ENCODE data around the gene HGD. TPM values are rescaled to one million over a fixed set of nuclear protein-coding genes. Genes with fewer than 3 reads are reported as not detected.

HGD gene
- total RNA-seq, 1 experiment from 2014 or later, result 0.33 TPM

DNA sequence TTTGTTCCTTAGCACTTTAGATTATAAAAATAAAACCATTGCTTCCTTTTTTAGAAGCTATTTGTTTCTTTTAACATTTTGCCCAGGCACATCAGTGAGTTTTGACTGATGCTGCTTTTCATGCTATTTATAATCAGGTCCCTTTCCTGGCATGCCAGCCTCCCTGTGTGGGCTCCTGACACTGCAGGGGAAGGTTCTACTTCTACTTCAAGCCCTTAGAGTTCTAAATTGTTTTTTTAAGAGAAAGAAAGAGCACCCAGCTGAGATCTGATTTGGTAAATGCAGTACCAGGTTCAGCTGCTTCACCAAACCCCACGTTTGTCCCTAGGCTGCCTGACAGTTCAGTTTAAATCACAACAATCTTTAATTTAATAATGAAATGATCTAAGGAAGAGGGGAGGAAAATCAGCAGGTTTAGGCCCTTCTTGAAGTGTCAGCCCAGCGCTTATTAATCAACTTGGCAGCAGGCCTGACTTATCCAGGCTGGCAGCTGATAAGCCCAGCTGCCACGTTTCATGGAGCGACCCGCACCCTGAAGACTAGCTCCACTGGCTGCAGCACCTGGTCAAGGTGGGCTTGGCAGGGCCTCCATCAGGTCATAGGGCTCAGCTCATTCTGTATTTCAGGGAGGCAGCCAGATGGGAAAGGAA, 29.0 kb downstream of the HGD start:
- Mint-ChIP-seq H3K27ac (no peak overlapping the region), H3K27me3 (ENCODE audit: low read depth) (no peaks in the 10 kb centered on the region), H3K4me3 (no peak overlapping the region), H3K9me3 (peaks cover 6 to 9% of the 10 kb centered on the region in 2 experiments), H3K4me1 (peaks cover 3 to 4% of the 10 kb centered on the region in 2 experiments), H3K36me3 (ENCODE audit: insufficient read depth in 1 of 3, low read depth in 3 of 3) (peaks cover 2 to 11% (median 6%) of the 10 kb centered on the region in 3 experiments; a peak in 5 of 7 replicates)
- H3K9me3 ChIP-seq (ENCODE audit: control insufficient read depth, low read depth, low read length), result peaks cover 1% of the 10 kb centered on the region
- TF ChIP-seq, protein P1, sequence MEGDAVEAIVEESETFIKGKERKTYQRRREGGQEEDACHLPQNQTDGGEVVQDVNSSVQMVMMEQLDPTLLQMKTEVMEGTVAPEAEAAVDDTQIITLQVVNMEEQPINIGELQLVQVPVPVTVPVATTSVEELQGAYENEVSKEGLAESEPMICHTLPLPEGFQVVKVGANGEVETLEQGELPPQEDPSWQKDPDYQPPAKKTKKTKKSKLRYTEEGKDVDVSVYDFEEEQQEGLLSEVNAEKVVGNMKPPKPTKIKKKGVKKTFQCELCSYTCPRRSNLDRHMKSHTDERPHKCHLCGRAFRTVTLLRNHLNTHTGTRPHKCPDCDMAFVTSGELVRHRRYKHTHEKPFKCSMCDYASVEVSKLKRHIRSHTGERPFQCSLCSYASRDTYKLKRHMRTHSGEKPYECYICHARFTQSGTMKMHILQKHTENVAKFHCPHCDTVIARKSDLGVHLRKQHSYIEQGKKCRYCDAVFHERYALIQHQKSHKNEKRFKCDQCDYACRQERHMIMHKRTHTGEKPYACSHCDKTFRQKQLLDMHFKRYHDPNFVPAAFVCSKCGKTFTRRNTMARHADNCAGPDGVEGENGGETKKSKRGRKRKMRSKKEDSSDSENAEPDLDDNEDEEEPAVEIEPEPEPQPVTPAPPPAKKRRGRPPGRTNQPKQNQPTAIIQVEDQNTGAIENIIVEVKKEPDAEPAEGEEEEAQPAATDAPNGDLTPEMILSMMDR (conservative IDR thresholded peaks at IDR 0.05), result no peak
- H2AK5ac ChIP-seq (ENCODE audit: insufficient read length, low read length), result no peak overlapping the region
- no peak overlapping the region for H3K56ac ChIP-seq (ENCODE audit: insufficient read length, low read depth, low read length)
- no peak overlapping the region for H2BK12ac ChIP-seq (ENCODE audit: insufficient read length, low read depth, low read length)
- no peaks in the 10 kb centered on the region for H3K27me3 ChIP-seq (ENCODE audit: insufficient read depth, low read length)
- H3K4ac ChIP-seq (ENCODE audit: low read depth, low read length), result no peak overlapping the region
- H3K23me2 ChIP-seq (ENCODE audit: insufficient read length, low read depth, low read length, poor library complexity, severe bottlenecking), result no peaks in the 10 kb centered on the region
- no peaks in the 10 kb centered on the region for H4K20me1 ChIP-seq (ENCODE audit: control insufficient read depth, insufficient read depth, insufficient read length)
- H3K18ac ChIP-seq (ENCODE audit: insufficient read length, low read depth, low read length), result no peak overlapping the region
- H3K79me1 ChIP-seq (ENCODE audit: insufficient read depth, low read depth, low read length, poor library complexity, severe bottlenecking), result no peaks in the 10 kb centered on the region
- peaks cover 2% of the 10 kb centered on the region; the same call in 1 of the 2 replicates for H3K79me2 ChIP-seq (ENCODE audit: insufficient read depth, low read length)
- no peak overlapping the region for H3K4me2 ChIP-seq (ENCODE audit: insufficient read depth, insufficient read length, low read length)
- H4K8ac ChIP-seq (replicated peaks; ENCODE audit: insufficient read length, low read depth, low read length), result no peak overlapping the region
- H4K91ac ChIP-seq (ENCODE audit: insufficient read length, low read depth, low read length), result no peak overlapping the region
- H3K4me1 ChIP-seq (ENCODE audit: insufficient read depth, low read length), result no peaks in the 10 kb centered on the region
- WGBS (ENCODE audit: extremely low coverage, insufficient read length, low lambda C conversion rate), result no CpG with 5 or more reads among the region's 5 CpGs
- H2BK120ac ChIP-seq (ENCODE audit: low read depth, low read length, poor library complexity, severe bottlenecking), result no peak overlapping the region
- H2BK20ac ChIP-seq (ENCODE audit: low read depth, low read length, poor library complexity, severe bottlenecking), result no peak overlapping the region
- H2BK15ac ChIP-seq (ENCODE audit: low read depth, low read length), result no peak overlapping the region
- H3K9ac ChIP-seq (ENCODE audit: extremely low read depth, insufficient read length, low read length), result no peak overlapping the region
- no peak overlapping the region for H3K23ac ChIP-seq (ENCODE audit: insufficient read length, low read depth, low read length)
- no peak overlapping the region for H2AFZ ChIP-seq (ENCODE audit: low read length)
- no peak overlapping the region for H2BK5ac ChIP-seq (ENCODE audit: insufficient read length, low read length)
- no peak overlapping the region for H4K5ac ChIP-seq (ENCODE audit: insufficient read length, low read depth, low read length)
- no peak overlapping the region for H3K14ac ChIP-seq (ENCODE audit: insufficient read depth, low read length)
- no peak overlapping the region for H3K27ac ChIP-seq (ENCODE audit: insufficient read length, low read depth, low read length)
- no peak for DNase-seq
- no peak overlapping the region for H3T11ph ChIP-seq (ENCODE audit: low read length)
